Osteocyte (in vitro differentiated cells): Measurements from ENCODE around the gene PLCG2. TPM values are rescaled to one million over a fixed set of nuclear protein-coding genes. Genes with fewer than 3 reads are reported as not detected.

Source experiments
- DNase-seq: peaks from one replicate; pipeline ENCODE4 v3.0.0; 2021; ENCODE audit warnings: mixed read lengths; ENCODE audit not compliant: unreplicated experiment; ENCODE audit errors: extremely low spot score
- H3K27ac Mint-ChIP-seq: one replicate; pipeline ENCODE4 v1.8.0; 2021; ENCODE audit warnings: mild to moderate bottlenecking, mixed read lengths; ENCODE audit not compliant: unreplicated experiment
- H3K27me3 Mint-ChIP-seq: one replicate; pipeline ENCODE4 v1.8.0; 2021; ENCODE audit warnings: mixed read lengths; ENCODE audit not compliant: unreplicated experiment
- H3K36me3 Mint-ChIP-seq: one replicate; pipeline ENCODE4 v1.8.0; 2021; ENCODE audit warnings: mixed read lengths; ENCODE audit not compliant: unreplicated experiment
- H3K4me1 Mint-ChIP-seq: one replicate; pipeline ENCODE4 v1.8.0; 2021; ENCODE audit warnings: mixed read lengths; ENCODE audit not compliant: unreplicated experiment
- H3K4me3 Mint-ChIP-seq: one replicate; pipeline ENCODE4 v1.8.0; 2021; ENCODE audit warnings: mild to moderate bottlenecking, moderate library complexity, mixed read lengths; ENCODE audit not compliant: unreplicated experiment
- H3K9me3 Mint-ChIP-seq: one replicate; pipeline ENCODE4 v1.8.0; 2021; ENCODE audit warnings: mixed read lengths; ENCODE audit not compliant: unreplicated experiment
- CTCF ChIP-seq: fragments of 200-600 bp; sonication (generic); IDR thresholded peaks from 2 replicates; pipeline ENCODE4 v1.5.0; 2021; ENCODE audit warnings: antibody characterized with exemption, mild to moderate bottlenecking, moderate library complexity
- total RNA-seq: library from RNA; stranded (reverse); gene quantifications from 2 replicates; pipeline ENCODE4 v1.2.1, GENCODE V29; 2021

The PLCG2 gene
- total RNA-seq, 1 donor from 2014 or later = not detected

GRCh38 chr16:81843243-81843582 is 64.1 kb downstream of the PLCG2 start:
- no peak for TF ChIP-seq CTCF
- DNase-seq = no peak
- peaks cover 6% of the 10 kb centered on the region for H3K27me3 Mint-ChIP-seq
- H3K4me1 Mint-ChIP-seq = no peaks in the 10 kb centered on the region
- H3K36me3 Mint-ChIP-seq = no peaks in the 10 kb centered on the region
- no peak overlapping the region for H3K4me3 Mint-ChIP-seq
- H3K9me3 Mint-ChIP-seq = no peaks in the 10 kb centered on the region
- no peak overlapping the region for H3K27ac Mint-ChIP-seq

GRCh38 chr16:81843683-81844082 is 64.6 kb downstream of the PLCG2 start:
- peaks cover 4% of the 10 kb centered on the region for H3K27me3 Mint-ChIP-seq
- no peak for DNase-seq
- H3K27ac Mint-ChIP-seq = no peak overlapping the region
- no peaks in the 10 kb centered on the region for H3K36me3 Mint-ChIP-seq
- no peaks in the 10 kb centered on the region for H3K9me3 Mint-ChIP-seq
- H3K4me3 Mint-ChIP-seq = no peak overlapping the region
- no peak for TF ChIP-seq CTCF
- no peaks in the 10 kb centered on the region for H3K4me1 Mint-ChIP-seq

- Mint-ChIP-seq H3K27me3 (peaks cover 8% of the 10 kb centered on the region), H3K36me3 (no peaks in the 10 kb centered on the region), H3K27ac (no peak overlapping the region), H3K4me1 (no peaks in the 10 kb centered on the region), H3K4me3 (no peak overlapping the region), H3K9me3 (no peaks in the 10 kb centered on the region)
- TF ChIP-seq CTCF = no peak
- DNase-seq = no peak
Measured at GRCh38 chr16:81846105-81846504, 67.0 kb downstream of the PLCG2 start.

- Mint-ChIP-seq H3K9me3 (no peaks in the 10 kb centered on the region), H3K27ac (no peak overlapping the region), H3K36me3 (no peaks in the 10 kb centered on the region), H3K4me3 (no peak overlapping the region), H3K27me3 (peaks cover 10% of the 10 kb centered on the region), H3K4me1 (no peaks in the 10 kb centered on the region)
- no peak for TF ChIP-seq CTCF
- DNase-seq = no peak
Measured at GRCh38 chr16:81848306-81848853, 69.3 kb downstream of the PLCG2 start.

- Mint-ChIP-seq H3K4me1 (no peaks in the 10 kb centered on the region), H3K27ac (no peak overlapping the region), H3K27me3 (peaks cover 10% of the 10 kb centered on the region), H3K36me3 (no peaks in the 10 kb centered on the region), H3K4me3 (no peak overlapping the region), H3K9me3 (no peaks in the 10 kb centered on the region)
- no peak for TF ChIP-seq CTCF
- DNase-seq = no peak
Measured at GRCh38 chr16:81850197-81850944, 71.3 kb downstream of the PLCG2 start.
